Measurements from ENCODE around the gene PAPPA. TPM values are rescaled to one million over a fixed set of nuclear protein-coding genes. Genes with fewer than 3 reads are reported as not detected.

The PAPPA gene
- total RNA-seq, 1 donor from 2014 or later: 0.15 TPM

GRCh38 chr9:116142706-116143492 lies 10.7 kb upstream of the PAPPA start:
- no peak overlapping the region for H3K27ac ChIP-seq
- no peak overlapping the region for H3K4me2 ChIP-seq
- H3K4me3 Mint-ChIP-seq: no peak overlapping the region
- H3K4me1 Mint-ChIP-seq: peaks cover 3% of the 10 kb centered on the region
- no peak overlapping the region for H3K27ac Mint-ChIP-seq
- no peak overlapping the region for H3K9ac ChIP-seq
- H3K4me3 ChIP-seq: no peak overlapping the region
- no peak overlapping the region for H2AFZ ChIP-seq (replicated peaks)
- no peak for TF ChIP-seq EZH2 (IDR thresholded peaks at IDR 0.05)
- TF ChIP-seq EZH2phosphoT487 (IDR thresholded peaks at IDR 0.05): no peak
- TF ChIP-seq CTCF (IDR thresholded peaks at IDR 0.05): no peak
- H3K9me3 Mint-ChIP-seq: no peaks in the 10 kb centered on the region
- H3K27me3 Mint-ChIP-seq (ENCODE audit: insufficient read depth, low read depth): no peaks in the 10 kb centered on the region
- peaks cover under 1% of the 10 kb centered on the region for H3K4me1 ChIP-seq
- no peak for DNase-seq (ENCODE audit: low spot score)
- H4K20me1 ChIP-seq (ENCODE audit: low read depth): no peaks in the 10 kb centered on the region
- no peaks in the 10 kb centered on the region for H3F3A ChIP-seq (ENCODE audit: low read depth)
- H3K79me2 ChIP-seq (ENCODE audit: low read depth): no peaks in the 10 kb centered on the region
- no peaks in the 10 kb centered on the region for H3K9me3 ChIP-seq (ENCODE audit: low read depth)
- H3K27me3 ChIP-seq: no peaks in the 10 kb centered on the region
- no peaks in the 10 kb centered on the region for H3K36me3 Mint-ChIP-seq
- no peaks in the 10 kb centered on the region for H3K36me3 ChIP-seq

GRCh38 chr9:116144038-116144437 lies 9.6 kb upstream of the PAPPA start:
- H2AFZ ChIP-seq (replicated peaks): no peak overlapping the region
- Mint-ChIP-seq H3K27me3 (ENCODE audit: insufficient read depth, low read depth) (peaks cover 2% of the 10 kb centered on the region), H3K36me3 (no peaks in the 10 kb centered on the region), H3K27ac (no peak overlapping the region), H3K4me3 (no peak overlapping the region), H3K4me1 (peaks cover 4% of the 10 kb centered on the region), H3K9me3 (no peaks in the 10 kb centered on the region)
- TF ChIP-seq CTCF (IDR thresholded peaks at IDR 0.05) (no peak), EZH2 (IDR thresholded peaks at IDR 0.05) (no peak), EZH2phosphoT487 (IDR thresholded peaks at IDR 0.05) (no peak)
- H3K9me3 ChIP-seq (ENCODE audit: low read depth): no peaks in the 10 kb centered on the region
- H3K4me1 ChIP-seq: peaks cover 3% of the 10 kb centered on the region
- no peaks in the 10 kb centered on the region for H4K20me1 ChIP-seq (ENCODE audit: low read depth)
- H3K4me2 ChIP-seq: no peak overlapping the region
- H3K9ac ChIP-seq: no peak overlapping the region
- H3K27ac ChIP-seq: no peak overlapping the region
- no peaks in the 10 kb centered on the region for H3K27me3 ChIP-seq
- no peaks in the 10 kb centered on the region for H3F3A ChIP-seq (ENCODE audit: low read depth)
- DNase-seq (ENCODE audit: low spot score): no peak
- H3K4me3 ChIP-seq: no peak overlapping the region
- no peaks in the 10 kb centered on the region for H3K36me3 ChIP-seq
- H3K79me2 ChIP-seq (ENCODE audit: low read depth): no peaks in the 10 kb centered on the region

GRCh38 chr9:116144555-116144954 lies 9.0 kb upstream of the PAPPA start:
- Histone ChIP-seq H3K27ac (no peak overlapping the region), H3K4me3 (no peak overlapping the region), H3K9me3 (ENCODE audit: low read depth) (no peaks in the 10 kb centered on the region), H4K20me1 (ENCODE audit: low read depth) (no peaks in the 10 kb centered on the region), H3K27me3 (no peaks in the 10 kb centered on the region), H2AFZ (replicated peaks) (no peak overlapping the region), H3F3A (ENCODE audit: low read depth) (no peaks in the 10 kb centered on the region), H3K36me3 (no peaks in the 10 kb centered on the region), H3K4me2 (no peak overlapping the region), H3K9ac (no peak overlapping the region), H3K79me2 (ENCODE audit: low read depth) (no peaks in the 10 kb centered on the region), H3K4me1 (peaks cover 3% of the 10 kb centered on the region)
- no peak for DNase-seq (ENCODE audit: low spot score)
- Mint-ChIP-seq H3K27ac (no peak overlapping the region), H3K36me3 (no peaks in the 10 kb centered on the region), H3K4me1 (peaks cover 4% of the 10 kb centered on the region), H3K4me3 (no peak overlapping the region), H3K9me3 (no peaks in the 10 kb centered on the region), H3K27me3 (ENCODE audit: insufficient read depth, low read depth) (peaks cover 2% of the 10 kb centered on the region)
- TF ChIP-seq EZH2 (IDR thresholded peaks at IDR 0.05) (no peak), CTCF (IDR thresholded peaks at IDR 0.05) (no peak)

All from neural progenitor cell (in vitro differentiated cells).